Tibial artery (tissue), 4 donors: ENCODE results near the gene FAM3A.

Experiments
- DNase-seq, 2 donors: peaks; one replicate each; pipeline ENCODE4 v3.0.0-alpha.2; 2019
- H3K27ac ChIP-seq, 2 donors: fragments of 200-600 bp; sonication (generic) in 1 of 2; 1 replicate in 1 of 2; 2 replicates in 1 of 2; pipeline ENCODE4 v1.5.1; 2018 to 2019; ENCODE audit warnings: mild to moderate bottlenecking in 1 of 2
- H3K27me3 ChIP-seq, 2 donors: fragments of 200-600 bp; sonication (generic) in 1 of 2; one replicate each; pipeline versions ENCODE4 v1.5.1 to v1.6.0; 2016 to 2019
- H3K36me3 ChIP-seq, 3 donors: fragments of 200-600 bp; sonication (generic) in 2 of 3; one replicate each; pipeline ENCODE4 v1.5.1; 2016 to 2019; ENCODE audit warnings: mild to moderate bottlenecking in 2 of 3
- H3K4me1 ChIP-seq, 4 donors: fragments of 200-600 bp; sonication (generic) in 2 of 4; 1 replicate in 3 of 4; 2 replicates in 1 of 4; pipeline ENCODE4 v1.5.1; 2016 to 2019
- H3K4me3 ChIP-seq, 2 donors: fragments of 200-600 bp; sonication (generic) in 1 of 2; 1 replicate in 1 of 2; 2 replicates in 1 of 2; pipeline ENCODE4 v1.5.1; 2018 to 2019; ENCODE audit warnings: mild to moderate bottlenecking in 2 of 2
- H3K9me3 ChIP-seq, 3 donors: fragments of 200-600 bp; sonication (generic) in 1 of 3; one replicate each; pipeline ENCODE4 v1.5.1; 2016 to 2019
- CTCF ChIP-seq, 2 experiments: fragments of 200-600 bp in 1 of 2; fragments of 450-650 bp in 1 of 2; IDR thresholded peaks; one replicate each; pipeline ENCODE4 v1.5.1; 2017 to 2019; ENCODE audit warnings: antibody characterized with exemption in 2 of 2, mild to moderate bottlenecking in 1 of 2, moderate library complexity in 1 of 2
- intact Hi-C: fragments of 100-400 bp; cut with DNase I; formaldehyde crosslinking; loops from one replicate; pipeline ENCODE4 v1.15.0; 2023; ENCODE audit warnings: low total_unique reads

The FAM3A gene

GRCh38 chrX:154481911-154482601 lies 34.0 kb downstream of the FAM3A start:
- Histone ChIP-seq H3K9me3 (no peaks in the 10 kb centered on the region), H3K27me3 (no peaks in the 10 kb centered on the region), H3K4me3 (no peak overlapping the region), H3K36me3 (peaks cover 0 to 19% (median 6%) of the 10 kb centered on the region in 3 donors), H3K4me1 (peaks cover 0 to 21% (median 11%) of the 10 kb centered on the region in 4 donors), H3K27ac (no peak overlapping the region)
- DNase-seq = no peak
- TF ChIP-seq CTCF (IDR thresholded peaks at IDR 0.05) = no peak
- intact Hi-C loops = no loop called here

- no peak for TF ChIP-seq CTCF (IDR thresholded peaks at IDR 0.05)
- H3K9me3 ChIP-seq = no peaks in the 10 kb centered on the region
- H3K27me3 ChIP-seq = no peaks in the 10 kb centered on the region
- H3K4me1 ChIP-seq = peaks cover 0 to 20% (median 9%) of the 10 kb centered on the region in 4 donors
- intact Hi-C loops = no loop called here
- H3K27ac ChIP-seq = no peak overlapping the region
- DNase-seq = no peak
- peaks cover 0 to 19% (median 6%) of the 10 kb centered on the region in 3 donors for H3K36me3 ChIP-seq
- no peak overlapping the region for H3K4me3 ChIP-seq
These were observed 34.8 kb downstream of the FAM3A start for GRCh38 chrX:154481195-154481594.

- peaks cover 0 to 8% (median 0%) of the 10 kb centered on the region in 3 donors for H3K36me3 ChIP-seq
- TF ChIP-seq CTCF (IDR thresholded peaks at IDR 0.05) = no peak
- peak within 1 kb of the TSS; percentile 55 to 62 for H3K4me3 ChIP-seq
- H3K27ac ChIP-seq = peak within 1 kb of the TSS; percentile 81
- peaks cover 0 to 9% (median 4%) of the 10 kb centered on the region in 4 donors for H3K4me1 ChIP-seq
- H3K27me3 ChIP-seq = no peaks in the 10 kb centered on the region
- H3K9me3 ChIP-seq = no peaks in the 10 kb centered on the region
- intact Hi-C loops = no loop called here
- DNase-seq = peak; percentile 87 to 95
These were observed 37.1 kb downstream of the FAM3A start, which contains the start of gene LAGE3 for GRCh38 chrX:154478728-154479622. TSS of gene LAGE3 (minus strand) at chrX:154479281. CDS start at chrX:154478915, 366 bp downstream.

- H3K4me3 ChIP-seq = peak overlapping the region; percentile 55 to 62
- peak overlapping the region; percentile 81 for H3K27ac ChIP-seq
These were observed 38.0 kb downstream of the FAM3A start for GRCh38 chrX:154477891-154478477.

More at GRCh38 chrX:154477891-154478477, 38.0 kb downstream of the FAM3A start:
- intact Hi-C loops = no loop called here
- no peak for DNase-seq
- no peaks in the 10 kb centered on the region for H3K27me3 ChIP-seq
- H3K9me3 ChIP-seq = no peaks in the 10 kb centered on the region
- H3K36me3 ChIP-seq = peaks cover 0 to 11% (median under 1%) of the 10 kb centered on the region in 3 donors
- TF ChIP-seq CTCF (IDR thresholded peaks at IDR 0.05) = no peak
- peaks cover 0 to 9% (median 4%) of the 10 kb centered on the region in 4 donors for H3K4me1 ChIP-seq
